GM12874 (cell line): ENCODE results near the gene TMUB1.

Experiments used
- TF ChIP-seq, protein P1 (sequence below): IDR thresholded peaks from 2 replicates; pipeline ENCODE4 v1.5.1; 2011; ENCODE audit warnings: low read depth, mild to moderate bottlenecking, control low read depth, low read length, moderate library complexity; ENCODE audit not compliant: insufficient read depth

The TMUB1 gene

GRCh38 chr7:151095828-151096475 lies 12.7 kb upstream of the TMUB1 start:
- TF ChIP-seq, protein P1, sequence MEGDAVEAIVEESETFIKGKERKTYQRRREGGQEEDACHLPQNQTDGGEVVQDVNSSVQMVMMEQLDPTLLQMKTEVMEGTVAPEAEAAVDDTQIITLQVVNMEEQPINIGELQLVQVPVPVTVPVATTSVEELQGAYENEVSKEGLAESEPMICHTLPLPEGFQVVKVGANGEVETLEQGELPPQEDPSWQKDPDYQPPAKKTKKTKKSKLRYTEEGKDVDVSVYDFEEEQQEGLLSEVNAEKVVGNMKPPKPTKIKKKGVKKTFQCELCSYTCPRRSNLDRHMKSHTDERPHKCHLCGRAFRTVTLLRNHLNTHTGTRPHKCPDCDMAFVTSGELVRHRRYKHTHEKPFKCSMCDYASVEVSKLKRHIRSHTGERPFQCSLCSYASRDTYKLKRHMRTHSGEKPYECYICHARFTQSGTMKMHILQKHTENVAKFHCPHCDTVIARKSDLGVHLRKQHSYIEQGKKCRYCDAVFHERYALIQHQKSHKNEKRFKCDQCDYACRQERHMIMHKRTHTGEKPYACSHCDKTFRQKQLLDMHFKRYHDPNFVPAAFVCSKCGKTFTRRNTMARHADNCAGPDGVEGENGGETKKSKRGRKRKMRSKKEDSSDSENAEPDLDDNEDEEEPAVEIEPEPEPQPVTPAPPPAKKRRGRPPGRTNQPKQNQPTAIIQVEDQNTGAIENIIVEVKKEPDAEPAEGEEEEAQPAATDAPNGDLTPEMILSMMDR: no peak

- TF ChIP-seq, protein P1: no peak
Observed at GRCh38 chr7:151095123-151095797, 12.0 kb upstream of the TMUB1 start.

DNA sequence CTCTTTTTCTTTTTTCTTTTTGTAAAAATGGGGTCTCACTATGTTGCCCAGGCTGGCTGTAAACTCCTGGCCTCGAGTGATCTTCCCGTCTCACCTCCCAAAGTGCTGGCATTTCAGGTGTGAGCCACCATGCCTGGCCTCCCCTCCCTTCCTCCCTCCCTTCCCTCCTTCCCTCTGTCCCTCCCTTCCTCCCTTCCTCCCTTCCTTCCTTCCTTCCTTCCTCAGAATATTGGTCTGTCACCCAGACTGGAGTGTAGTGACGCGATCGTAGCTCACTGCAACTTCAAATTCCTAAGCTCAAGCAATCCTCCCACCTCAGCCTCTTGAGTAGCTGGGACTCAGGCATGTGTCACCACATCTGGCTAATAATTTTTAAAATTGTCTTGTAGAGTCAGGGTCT lies 11.4 kb upstream of the TMUB1 start:
- TF ChIP-seq, protein P1: no peak

- TF ChIP-seq, protein P1: no peak
Observed at GRCh38 chr7:151093748-151094147, 10.5 kb upstream of the TMUB1 start.

DNA sequence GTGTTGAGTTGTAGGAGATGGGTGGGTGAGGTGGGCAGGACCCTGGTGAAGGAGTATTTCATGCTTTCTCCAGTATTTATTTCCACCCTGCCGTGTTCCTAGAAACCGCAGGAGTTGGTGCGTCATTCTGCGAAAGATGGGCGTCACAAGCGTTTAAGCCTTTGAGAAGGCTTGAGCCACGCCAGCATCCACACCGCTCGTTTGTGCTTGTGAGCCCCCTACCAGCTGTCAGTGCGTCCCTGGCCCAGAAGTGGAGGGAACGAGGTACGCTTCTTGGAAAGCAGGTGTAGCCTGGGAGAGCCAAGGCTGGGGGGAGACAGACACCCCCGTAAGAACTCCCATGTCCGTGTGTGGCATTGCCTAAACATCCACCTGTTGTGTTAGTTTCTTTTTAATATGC lies 8.7 kb upstream of the TMUB1 start:
- TF ChIP-seq, protein P1: no peak

DNA sequence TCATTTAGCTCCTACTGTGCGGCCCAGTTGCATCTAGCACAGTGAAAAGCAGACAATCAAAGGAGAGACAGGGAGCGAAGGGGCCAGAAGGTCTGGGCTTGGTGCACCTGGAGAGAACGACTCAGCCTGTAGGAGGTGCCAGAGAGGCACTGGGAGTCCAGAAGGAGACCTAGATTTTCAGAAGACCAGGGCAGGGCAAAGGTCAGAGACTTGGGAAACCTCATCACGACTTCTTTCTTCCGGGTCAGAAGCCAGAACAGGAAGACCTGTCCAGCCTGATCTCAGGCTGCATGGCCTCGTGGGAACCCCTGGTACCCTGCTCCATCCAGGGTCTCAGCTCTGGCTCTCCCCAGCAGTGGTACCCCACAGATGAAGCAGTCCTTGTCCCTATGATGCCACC lies 8.1 kb upstream of the TMUB1 start:
- TF ChIP-seq, protein P1: peak; percentile 84

GRCh38 chr7:151091003-151091402 lies 7.7 kb upstream of the TMUB1 start:
- TF ChIP-seq, protein P1: no peak
